ENCODE results near the gene PREP.
A peak's percentile ranks its signal among the peaks of the same experiment; 100 is the strongest.
"Not testable (repeated sequence)": the region's sequence is repeated elsewhere in the genome, so short reads cannot be mapped to it uniquely, and the experiment has no call there.

PREP gene

DNA sequence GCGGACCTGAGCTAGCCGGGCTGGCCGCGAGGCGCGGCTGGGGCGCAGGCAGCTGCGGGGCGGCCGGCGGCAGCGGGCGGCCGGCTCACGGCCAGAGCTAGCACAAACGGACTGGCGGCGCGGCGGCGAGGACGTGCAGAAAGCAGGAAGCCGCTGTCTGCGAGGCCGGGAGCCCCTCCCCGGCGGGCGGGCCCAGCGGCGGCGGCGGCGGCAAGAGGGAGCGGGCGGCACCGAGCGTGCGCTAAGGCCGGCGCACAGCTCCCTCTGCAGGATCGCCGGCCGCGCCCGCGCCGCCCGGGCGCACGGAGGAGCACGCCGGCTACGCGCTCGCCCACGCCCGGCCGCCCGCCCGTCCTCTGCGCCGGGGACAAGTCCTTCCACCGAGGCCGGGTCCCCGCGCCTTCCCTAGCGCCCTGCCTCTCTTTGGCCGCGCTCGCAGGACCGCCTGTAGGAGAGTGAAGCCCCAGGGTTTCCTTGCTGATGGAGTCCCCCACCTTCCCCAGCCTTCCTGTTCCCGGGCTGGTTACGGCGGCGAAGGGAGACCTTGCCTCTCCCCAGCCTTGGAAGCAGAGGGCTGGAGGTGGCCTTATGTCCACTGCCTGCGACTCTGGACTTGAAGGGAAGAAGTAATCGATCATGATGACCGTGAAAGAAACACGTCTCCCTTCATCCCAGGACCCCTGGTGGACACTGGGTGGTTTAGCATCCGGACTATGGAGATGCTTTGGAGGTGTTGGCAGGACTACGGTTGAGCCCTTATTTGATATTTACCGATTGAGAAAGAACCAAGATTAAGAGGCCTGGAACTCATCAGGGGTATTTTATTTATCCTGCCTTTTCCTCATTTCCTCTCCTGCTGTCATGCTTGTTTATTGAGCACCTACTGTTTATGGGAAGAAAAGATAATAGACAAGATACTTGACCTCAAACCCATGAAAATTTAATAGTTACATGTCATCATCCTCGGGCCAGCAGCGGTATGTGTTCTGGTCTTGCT, at the start of gene PREP:
Gene PREP, minus strand, starts transcription at position 144 of the 997 bp plus-strand sequence. CDS start 191 bp downstream, outside the sequence.
- peak within 1 kb of the TSS; percentile 72 for H3K27ac ChIP-seq
- DNase-seq (ENCODE audit: low read depth, low spot score) = peak; percentile 43

DNA sequence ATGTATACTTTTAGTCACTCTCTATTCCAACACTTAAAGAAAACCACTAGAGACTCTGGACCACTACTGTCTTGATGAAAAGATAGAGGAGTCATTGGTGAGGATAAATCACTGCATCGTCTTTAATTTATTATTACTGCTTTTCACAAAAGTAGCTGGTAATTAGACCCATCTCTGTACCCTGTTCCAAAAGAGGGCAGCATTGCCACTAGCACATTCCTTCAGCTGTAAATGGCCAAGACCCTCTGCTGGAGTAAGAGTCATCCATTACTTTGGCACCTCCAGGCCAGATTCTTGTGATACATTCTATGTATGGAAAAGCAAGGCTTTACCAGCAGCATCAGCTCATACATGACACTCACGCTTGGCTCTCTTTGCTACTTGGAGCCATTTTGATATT, 49.5 kb upstream of the PREP start:
- DNase-seq (ENCODE audit: low read depth, low spot score) = no peak
- no peak overlapping the region for H3K27ac ChIP-seq

- no peak overlapping the region for H3K27ac ChIP-seq
- no peak for DNase-seq (ENCODE audit: low read depth, low spot score)
These were observed 47.0 kb upstream of the PREP start for GRCh38 chr6:105449756-105450390.

GRCh38 chr6:105445481-105445880, 42.6 kb upstream of the PREP start:
- no peak overlapping the region for H3K27ac ChIP-seq
- no peak for DNase-seq (ENCODE audit: low read depth, low spot score)

GRCh38 chr6:105443941-105444340, 41.1 kb upstream of the PREP start:
- no peak overlapping the region for H3K27ac ChIP-seq
- no peak for DNase-seq (ENCODE audit: low read depth, low spot score)

DNA sequence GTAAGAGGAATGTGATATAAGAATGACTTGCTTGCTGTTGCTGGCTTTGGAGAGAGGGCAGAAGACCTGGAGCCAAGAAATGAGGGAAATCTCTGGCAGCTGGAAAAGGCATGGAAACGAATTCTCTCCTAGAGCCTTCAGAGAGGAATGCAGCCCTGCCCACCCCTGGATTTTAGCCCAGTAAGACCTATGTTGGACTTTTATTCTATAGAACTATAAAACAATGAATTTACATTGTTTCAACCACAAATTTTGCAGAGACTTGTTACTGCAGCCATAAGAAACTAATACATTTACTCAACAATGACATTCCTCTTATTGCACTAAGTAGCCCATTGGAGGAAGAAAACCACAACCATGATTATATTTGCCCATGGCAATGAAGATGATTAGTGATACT, 39.5 kb upstream of the PREP start:
- no peak overlapping the region for H3K27ac ChIP-seq
- no peak for DNase-seq (ENCODE audit: low read depth, low spot score)

DNA sequence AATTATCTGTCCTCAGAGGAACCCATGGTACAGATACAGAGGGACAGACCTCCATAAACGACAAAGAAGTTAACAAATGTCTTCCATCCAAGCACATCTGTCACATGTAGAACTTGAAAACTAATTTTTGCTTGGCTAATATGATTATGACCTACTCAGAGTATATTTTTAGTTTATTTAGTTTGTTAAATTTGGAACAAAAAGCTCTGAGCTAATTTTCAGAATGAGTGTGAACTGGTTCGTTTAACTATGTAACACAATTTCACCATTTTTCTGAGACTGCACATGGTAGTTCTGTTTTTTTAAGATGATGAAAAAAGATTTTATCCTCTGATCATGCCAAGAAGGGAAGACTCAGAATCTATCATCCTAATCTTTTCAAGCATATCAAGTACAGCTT, 34.4 kb upstream of the PREP start:
- H3K27ac ChIP-seq = no peak overlapping the region

GRCh38 chr6:105433723-105434122, 30.8 kb upstream of the PREP start:
- H3K27ac ChIP-seq = peak overlapping the region; percentile 49
- DNase-seq (ENCODE audit: low read depth, low spot score) = no peak

More for the DNA sequence above, 34.4 kb upstream of the PREP start:
- DNase-seq (ENCODE audit: low read depth, low spot score) = no peak

DNA sequence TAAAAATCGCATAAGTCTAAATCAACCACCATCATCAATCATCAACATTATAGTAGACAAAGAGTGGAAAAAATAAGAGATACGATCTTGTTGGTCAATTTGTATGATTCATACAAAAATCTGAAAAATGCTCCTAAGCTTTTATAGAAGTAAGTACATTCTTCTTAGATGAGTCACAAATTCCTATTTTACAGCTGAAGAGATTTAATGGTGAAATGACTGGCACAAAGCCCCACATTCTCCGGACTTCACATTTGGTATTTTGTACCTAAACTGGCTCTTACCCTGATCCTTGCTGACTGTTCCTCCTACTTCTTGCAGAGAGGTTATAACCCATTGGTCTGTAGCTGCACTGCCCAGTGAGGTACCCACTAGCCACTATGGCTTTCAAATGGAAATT, 29.9 kb upstream of the PREP start:
- DNase-seq (ENCODE audit: low read depth, low spot score) = peak; percentile 31
- peak overlapping the region; percentile 49 for H3K27ac ChIP-seq

- DNase-seq (ENCODE audit: low read depth, low spot score) = no peak
These were observed 28.3 kb upstream of the PREP start for GRCh38 chr6:105431226-105431625.

GRCh38 chr6:105430685-105431084, 27.8 kb upstream of the PREP start:
- H3K27ac ChIP-seq = no peak overlapping the region
- DNase-seq (ENCODE audit: low read depth, low spot score) = no peak

More at GRCh38 chr6:105431226-105431625, 28.3 kb upstream of the PREP start:
- H3K27ac ChIP-seq = no peak overlapping the region

- DNase-seq (ENCODE audit: low read depth, low spot score) = no peak
- H3K27ac ChIP-seq = no peak overlapping the region
These were observed 26.8 kb upstream of the PREP start for GRCh38 chr6:105429676-105430075.

DNA sequence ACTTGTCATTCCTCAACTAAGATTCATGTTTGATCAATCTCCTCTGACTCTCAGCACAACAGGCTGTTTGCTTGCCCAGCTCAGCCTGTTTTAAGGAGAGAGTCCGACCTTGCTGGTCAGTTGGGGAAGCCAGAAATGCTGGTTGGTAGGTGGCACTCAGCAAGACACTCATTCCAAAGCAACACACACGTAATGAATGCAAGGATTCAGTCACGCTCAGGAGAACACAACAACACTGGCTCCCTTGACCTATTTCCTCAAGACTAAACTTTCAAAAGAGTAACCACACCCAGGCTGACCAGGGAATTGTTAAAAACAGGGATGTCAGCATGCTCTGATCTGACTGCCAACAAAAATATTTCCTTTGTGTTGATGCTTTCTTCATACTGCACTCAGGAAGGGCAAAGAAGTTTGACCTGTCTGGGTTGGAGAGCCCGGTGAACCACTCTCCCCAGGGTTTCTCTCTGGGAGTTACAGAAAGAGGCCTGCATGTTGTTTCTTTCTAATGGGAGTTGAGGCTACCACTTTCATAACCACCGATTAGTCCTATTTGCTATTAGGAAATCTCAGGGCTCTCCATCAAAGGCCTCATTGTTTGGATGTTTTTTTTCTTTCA, 25.6 kb upstream of the PREP start:
- H3K27ac ChIP-seq = peak overlapping the region; percentile 70
- peak; percentile 36 for DNase-seq (ENCODE audit: low read depth, low spot score)

- DNase-seq (ENCODE audit: low read depth, low spot score) = no peak
These were observed 21.4 kb upstream of the PREP start for GRCh38 chr6:105424175-105424783.

DNA sequence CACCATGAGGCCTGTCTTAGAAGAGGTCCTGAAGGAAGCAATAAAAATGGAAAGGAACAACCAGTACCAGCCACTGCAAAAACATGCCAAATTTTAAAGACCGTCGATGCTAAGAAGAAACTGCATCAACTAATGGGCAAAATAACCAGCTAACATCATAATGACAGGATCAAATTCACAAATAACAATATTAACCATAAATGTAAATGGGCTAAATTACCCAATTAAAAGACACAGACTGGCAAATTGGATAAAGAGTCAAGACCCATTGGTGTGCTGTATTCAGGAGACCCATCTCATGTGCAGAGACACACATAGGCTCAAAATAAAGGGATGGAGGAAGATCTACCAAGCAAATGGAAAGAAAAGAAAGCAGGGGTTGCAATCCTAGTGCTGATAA, 14.1 kb upstream of the PREP start:
- not testable (repeated sequence) for H3K27ac ChIP-seq; DNase-seq (ENCODE audit: low read depth, low spot score)

More at GRCh38 chr6:105424175-105424783, 21.4 kb upstream of the PREP start:
- H3K27ac ChIP-seq = no peak overlapping the region

- no peak for DNase-seq (ENCODE audit: low read depth, low spot score)
These were observed 6.9 kb upstream of the PREP start for GRCh38 chr6:105409734-105410133.

GRCh38 chr6:105402090-105402938, 568 bp downstream of the PREP start:
- peak overlapping the region; percentile 72 for H3K27ac ChIP-seq
- no peak for DNase-seq (ENCODE audit: low read depth, low spot score)

More at GRCh38 chr6:105409734-105410133, 6.9 kb upstream of the PREP start:
- H3K27ac ChIP-seq = no peak overlapping the region

DNA sequence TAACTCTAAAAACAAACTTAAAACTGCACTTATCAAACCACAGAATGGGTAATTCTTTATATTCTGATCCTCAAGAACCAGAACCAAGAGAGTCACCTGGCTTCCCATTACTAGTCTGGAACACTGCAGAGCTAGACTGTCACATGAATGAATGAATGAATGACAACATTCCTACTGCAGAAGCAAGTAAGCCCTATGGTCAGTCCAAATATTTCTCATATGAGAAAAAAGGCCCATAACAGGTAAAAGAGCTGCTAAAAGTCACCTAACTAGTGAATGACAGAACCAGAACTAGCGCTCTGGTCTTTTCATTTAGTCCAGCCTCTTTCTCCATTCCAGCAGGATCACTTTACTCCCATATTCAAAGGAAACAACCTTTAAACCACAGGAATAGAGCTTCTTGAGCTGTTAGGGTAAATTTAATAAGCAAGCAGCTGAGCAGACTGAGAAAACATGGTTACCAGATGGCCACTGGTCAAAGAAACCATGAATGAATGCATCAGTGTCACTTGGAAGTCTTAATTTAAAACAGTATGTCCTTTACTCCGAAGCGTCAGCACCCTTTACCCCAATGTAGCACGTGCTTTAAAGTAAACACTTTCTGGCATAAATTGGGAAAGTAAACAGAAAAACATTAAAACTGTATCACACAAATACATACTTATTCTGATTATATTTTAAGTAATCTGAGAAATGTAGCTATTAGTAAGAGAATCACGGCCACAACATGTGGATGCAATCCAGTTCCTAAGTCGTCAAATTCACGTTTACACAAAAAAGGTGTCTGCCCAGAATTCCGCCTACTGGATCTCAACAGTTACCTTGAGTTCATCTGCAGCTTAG, 1.4 kb downstream of the PREP start:
- DNase-seq (ENCODE audit: low read depth, low spot score) = no peak
- no peak overlapping the region for H3K27ac ChIP-seq

DNA sequence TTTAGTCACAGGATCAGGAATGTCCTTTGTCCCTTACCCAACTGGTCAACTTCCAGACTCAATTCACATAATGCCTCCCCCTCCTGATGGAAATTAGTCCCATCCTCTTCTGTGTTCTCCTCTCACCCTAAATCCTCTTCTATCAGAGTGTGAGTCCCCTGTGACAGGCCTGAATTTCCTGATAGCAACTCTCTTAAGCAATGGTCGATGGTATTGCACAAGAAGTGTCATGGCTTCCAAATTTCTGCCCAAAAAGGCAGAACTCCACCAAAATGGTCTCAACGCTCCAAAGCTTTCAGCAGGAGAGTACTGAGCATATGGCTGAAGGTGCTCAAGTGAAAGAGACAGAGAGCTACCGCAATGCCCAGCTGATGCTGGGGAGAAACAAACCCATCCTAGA, 2.4 kb downstream of the PREP start:
- H3K27ac ChIP-seq = no peak overlapping the region
- DNase-seq (ENCODE audit: low read depth, low spot score) = no peak
